Panc1 (cell line): Measurements from ENCODE around the gene ANXA6. TPM values are rescaled to one million over a fixed set of nuclear protein-coding genes. Genes with fewer than 3 reads are reported as not detected.

Experiments used
- ATAC-seq: fragments of 200-7000 bp; cut with Tn5 transposase; 2 replicates; pipeline ENCODE4 v1.9.1; 2020; ENCODE audit warnings: mild to moderate bottlenecking, moderate library complexity
- BruUV-seq: library from RNA; stranded (reverse); fragments of 400-500 nt; replicated peaks from 2 replicates; lab custom pipeline; 2021; lab: Mats Ljungman, UMichigan
- CTCF ChIA-PET: fragments of 300-600 bp; sonication (Branson Sonifier 250); formaldehyde crosslinking; loops from one replicate; lab custom pipeline; 2022; ENCODE audit warnings: antibody characterized with exemption; lab: Charles Lee
- POLR2A ChIA-PET: fragments of 300-600 bp; sonication (Branson Sonifier 250); formaldehyde crosslinking; loops from one replicate; lab custom pipeline; 2022; ENCODE audit warnings: antibody characterized with exemption; lab: Charles Lee
- DNase-seq: peaks from one replicate; pipeline ENCODE4 v3.0.0-alpha.2; 2010; ENCODE audit warnings: low read depth, low spot score
- H3K27ac ChIP-seq: 2 replicates; pipeline ENCODE4 v1.5.1; 2011; ENCODE audit warnings: mild to moderate bottlenecking, low read length, inconsistent platforms
- H3K27me3 ChIP-seq: fragments of 200-500 bp; sonication (Bioruptor generic); 2 replicates; pipeline ENCODE4 v1.6.0; 2014; ENCODE audit warnings: low read length, inconsistent platforms; ENCODE audit not compliant: control insufficient read depth, insufficient read depth
- H3K36me3 ChIP-seq: fragments of 200-500 bp; sonication (Bioruptor generic); 2 replicates; pipeline ENCODE4 v1.5.1; 2014; ENCODE audit warnings: inconsistent platforms, mild to moderate bottlenecking, low read length, moderate library complexity; ENCODE audit not compliant: control insufficient read depth, insufficient read depth
- H3K4me1 ChIP-seq: 2 replicates; pipeline ENCODE4 v1.5.1; 2011; ENCODE audit warnings: inconsistent platforms, mild to moderate bottlenecking, low read length, moderate library complexity; ENCODE audit not compliant: control insufficient read depth, insufficient read depth
- H3K4me3 ChIP-seq, 2 experiments: 2 replicates each; pipeline ENCODE4 v1.5.1; 2011 to 2012; ENCODE audit warnings: low read depth in 2 of 2, low read length in 2 of 2, mild to moderate bottlenecking in 2 of 2, inconsistent platforms in 1 of 2, moderate library complexity in 1 of 2
- H3K9me3 ChIP-seq: fragments of 200-500 bp; sonication (Bioruptor generic); 2 replicates; pipeline ENCODE4 v1.5.1; 2014; ENCODE audit warnings: low read depth, mild to moderate bottlenecking, inconsistent platforms, low read length, moderate library complexity; ENCODE audit not compliant: control insufficient read depth, insufficient read depth
- POLR2AphosphoS5 ChIP-seq: IDR thresholded peaks from 2 replicates; pipeline ENCODE4 v1.6.1; 2012; ENCODE audit warnings: mild to moderate bottlenecking, low read depth, low read length, moderate library complexity
- REST ChIP-seq, 2 experiments: IDR thresholded peaks; 2 replicates each; pipeline ENCODE4 v1.6.1; 2011 to 2012; ENCODE audit warnings: low read depth in 2 of 2, control low read depth in 1 of 2, low read length in 1 of 2, mild to moderate bottlenecking in 1 of 2, moderate library complexity in 1 of 2; ENCODE audit not compliant: insufficient read depth in 1 of 2
- SIN3A ChIP-seq: IDR thresholded peaks from 2 replicates; pipeline ENCODE4 v1.6.1; 2012; ENCODE audit warnings: low read depth, mild to moderate bottlenecking, low read length, moderate library complexity, borderline replicate concordance; ENCODE audit not compliant: insufficient read depth
- TCF7L2 ChIP-seq: IDR thresholded peaks from 2 replicates; pipeline ENCODE4 v1.6.1; 2011; ENCODE audit warnings: mild to moderate bottlenecking, low read depth, low read length, inconsistent platforms
- in situ Hi-C: cut with HindIII; loops from 2 replicates; pipeline ENCODE4 v1.10.0; 2016; ENCODE audit warnings: low sequenced_read_pairs, low pct_unique_long_range_greater_than_20kb
- intact Hi-C: fragments of 100-400 bp; cut with micrococcal nuclease; formaldehyde crosslinking; loops from one replicate; pipeline ENCODE4 v1.10.0; 2022; ENCODE audit not compliant: unreplicated experiment
- total RNA-seq: library from RNA; stranded (reverse); gene quantifications from one replicate; pipeline ENCODE4 v1.2.1, GENCODE V29; 2021; ENCODE audit not compliant: unreplicated experiment
- TF ChIP-seq, protein P1 (sequence below): fragments of 450-650 bp; IDR thresholded peaks from 2 replicates; pipeline ENCODE4 v1.5.1; 2017; ENCODE audit warnings: mild to moderate bottlenecking

The ANXA6 gene
- total RNA-seq, 1 experiment from 2014 or later: 60.0 TPM

DNA sequence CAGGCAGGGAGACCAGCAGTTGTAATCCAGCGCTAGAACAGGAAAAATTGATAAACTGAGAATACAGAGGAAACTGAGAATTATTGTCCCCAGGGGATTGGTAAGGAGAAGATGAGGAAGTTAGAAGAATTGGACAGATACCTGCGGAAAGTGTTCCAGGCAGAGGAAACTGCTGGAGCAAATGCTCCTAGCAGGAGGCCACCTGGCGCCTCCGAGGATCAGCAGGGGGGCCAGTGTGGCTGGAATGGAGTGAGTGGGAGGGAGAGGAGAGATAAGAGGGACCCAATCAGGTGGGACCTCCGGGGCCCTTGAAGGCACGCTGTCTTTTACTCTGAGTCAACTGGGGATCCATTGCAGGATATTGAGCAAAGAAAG, 695 bp upstream of the ANXA6 start:
- DNase-seq (no peak), ATAC-seq (no peak)
- H3K4me3 ChIP-seq: peak overlapping the region; percentile 69 to 70
- no TSS peak for BruUV-seq
- ChIA-PET POLR2A (interaction anchor here (0.6 kb wide), 1 partner anchor 40 kb away, joined by 3 read pairs; no protein-coding TSS in a partner anchor), CTCF (interaction anchor here (0.6 to 0.7 kb wide), 2 partner anchors 156 to 518 kb away, joined by 5 to 9 read pairs; partner anchors contain the start of gene SYNPO)
- peak overlapping the region; percentile 80 for H3K27ac ChIP-seq
- no peaks in the 10 kb centered on the region; the same call in 1 of the 2 replicates for H3K27me3 ChIP-seq
- no peaks in the 10 kb centered on the region for H3K9me3 ChIP-seq
- H3K36me3 ChIP-seq: no peaks in the 10 kb centered on the region; the same call in 1 of the 2 replicates
- 0 out of 2 replicates have a peak, but pooled peaks cover 8% of the 10 kb centered on the region for H3K4me1 ChIP-seq
- in situ Hi-C loops: no loop called here
- intact Hi-C loops: no loop called here
- TF ChIP-seq, protein P1, sequence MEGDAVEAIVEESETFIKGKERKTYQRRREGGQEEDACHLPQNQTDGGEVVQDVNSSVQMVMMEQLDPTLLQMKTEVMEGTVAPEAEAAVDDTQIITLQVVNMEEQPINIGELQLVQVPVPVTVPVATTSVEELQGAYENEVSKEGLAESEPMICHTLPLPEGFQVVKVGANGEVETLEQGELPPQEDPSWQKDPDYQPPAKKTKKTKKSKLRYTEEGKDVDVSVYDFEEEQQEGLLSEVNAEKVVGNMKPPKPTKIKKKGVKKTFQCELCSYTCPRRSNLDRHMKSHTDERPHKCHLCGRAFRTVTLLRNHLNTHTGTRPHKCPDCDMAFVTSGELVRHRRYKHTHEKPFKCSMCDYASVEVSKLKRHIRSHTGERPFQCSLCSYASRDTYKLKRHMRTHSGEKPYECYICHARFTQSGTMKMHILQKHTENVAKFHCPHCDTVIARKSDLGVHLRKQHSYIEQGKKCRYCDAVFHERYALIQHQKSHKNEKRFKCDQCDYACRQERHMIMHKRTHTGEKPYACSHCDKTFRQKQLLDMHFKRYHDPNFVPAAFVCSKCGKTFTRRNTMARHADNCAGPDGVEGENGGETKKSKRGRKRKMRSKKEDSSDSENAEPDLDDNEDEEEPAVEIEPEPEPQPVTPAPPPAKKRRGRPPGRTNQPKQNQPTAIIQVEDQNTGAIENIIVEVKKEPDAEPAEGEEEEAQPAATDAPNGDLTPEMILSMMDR: no peak
- TF ChIP-seq REST (IDR thresholded peaks at IDR 0.05; ENCODE audit: insufficient read depth in 1 of 2, low read depth in 2 of 2, low read length in 1 of 2) (no peak), TCF7L2 (no peak), SIN3A (no peak), POLR2AphosphoS5 (no peak)

GRCh38 chr5:151156507-151157420, 815 bp downstream of the ANXA6 start:
- Histone ChIP-seq H3K4me3 (peak overlapping the region; percentile 69 to 70), H3K4me1 (0 out of 2 replicates have a peak, but pooled peaks cover 8% of the 10 kb centered on the region), H3K9me3 (no peaks in the 10 kb centered on the region), H3K27ac (peak overlapping the region; percentile 80), H3K36me3 (no peaks in the 10 kb centered on the region; the same call in 1 of the 2 replicates), H3K27me3 (no peaks in the 10 kb centered on the region; the same call in 1 of the 2 replicates)
- peak; percentile 31; the same call in 1 of the 2 replicates for ATAC-seq
- BruUV-seq: TSS peak; percentile 57
- TF ChIP-seq, protein P1: no peak
- TF ChIP-seq TCF7L2: no peak
- TF ChIP-seq REST (IDR thresholded peaks at IDR 0.05; ENCODE audit: insufficient read depth in 1 of 2, low read depth in 2 of 2, low read length in 1 of 2): no peak
- TF ChIP-seq SIN3A: no peak
- TF ChIP-seq POLR2AphosphoS5: no peak
- DNase-seq: no peak
- CTCF ChIA-PET: no interaction called here
- intact Hi-C loops (no loop called here), in situ Hi-C loops (no loop called here)
- POLR2A ChIA-PET: no interaction called here
